Measurements from ENCODE around the gene SCN4A. TPM values are rescaled to one million over a fixed set of nuclear protein-coding genes. Genes with fewer than 3 reads are reported as not detected.
"Not testable (repeated sequence)": the region's sequence is repeated elsewhere in the genome, so short reads cannot be mapped to it uniquely, and the experiment has no call there.

SCN4A gene
- polyA plus RNA-seq (2011; rRNA removed), result 0.06 and 0.17 TPM in 2 replicates
- polyA plus RNA-seq (2012; cell fraction: cytosol; rRNA removed), result 0.03 and 0.07 TPM in 2 replicates
- 0.05 TPM in 2 replicates for polyA plus RNA-seq (2012; cell fraction: nucleus; rRNA removed)
- 0.03 to 0.08 TPM (median 0.03 TPM) in 3 replicates for polyA plus RNA-seq (2017; fragmentation: RNase III; extraction: RNeasy Plus Mini Kit Qiagen cat#74134 plus additional on column Dnase treatment)
- 0.45 and 0.88 TPM in 2 replicates for polyA minus RNA-seq (2011; rRNA and poly(A)+ RNA removed)

DNA sequence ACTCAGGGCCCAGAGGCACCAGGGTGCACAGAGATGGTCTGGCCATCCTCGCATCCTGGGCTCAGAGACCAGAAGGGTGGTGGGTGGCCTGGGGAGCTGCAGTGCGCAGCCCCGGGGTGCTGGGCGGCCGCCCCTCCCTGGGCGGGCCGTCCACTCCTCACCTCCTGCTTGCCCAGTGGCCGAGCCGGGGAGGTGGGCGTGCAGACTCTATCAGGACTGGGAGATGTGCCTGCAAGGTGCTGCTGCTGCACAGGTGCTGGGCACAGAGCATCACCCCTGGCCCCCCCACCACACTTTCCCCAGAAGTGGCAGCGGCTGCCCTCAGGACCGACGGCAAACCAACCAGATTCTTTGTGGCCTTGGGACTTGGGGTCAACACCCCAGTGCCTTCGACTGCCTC is at the start of gene SCN4A:
Gene SCN4A (minus strand): TSS at position 123 of the 400 bp plus-strand sequence. CDS start 77 bp downstream, at position 46.
- POLR2A ChIA-PET, result interaction anchor here (1.6 kb wide), 1 partner anchor 173 kb away, joined by 5 read pairs; no protein-coding TSS in a partner anchor
- Histone ChIP-seq H3K4me3 (no peak within 1 kb of the TSS), H3K27ac (peak within 1 kb of the TSS; percentile 49 to 68; a peak in 5 of 6 replicates), H3K9me3 (no peaks in the 10 kb centered on the region), H3K4me2 (peak within 1 kb of the TSS; percentile 71), H3K4me1 (peaks cover 19% of the 10 kb centered on the region)
- CTCF ChIA-PET, result interaction anchor here (1.2 to 9.3 kb wide), 7 partner anchors 8 to 56 kb away, joined by 4 to 94 read pairs (median 10); partner anchors contain the start of gene GH1
- ATAC-seq (no peak), DNase-seq (ENCODE audit: low read depth in 1 of 2, low spot score in 1 of 2) (no peak), FAIRE-seq (no peak)
- 87% methylated on average over 13 of the region's 14 CpGs for WGBS (ENCODE audit: missing lambda C conversion rate)
- no peak for TF ChIP-seq MAFK (IDR thresholded peaks at IDR 0.05; ENCODE audit: partially characterized antibody)
- TF ChIP-seq, protein P1, sequence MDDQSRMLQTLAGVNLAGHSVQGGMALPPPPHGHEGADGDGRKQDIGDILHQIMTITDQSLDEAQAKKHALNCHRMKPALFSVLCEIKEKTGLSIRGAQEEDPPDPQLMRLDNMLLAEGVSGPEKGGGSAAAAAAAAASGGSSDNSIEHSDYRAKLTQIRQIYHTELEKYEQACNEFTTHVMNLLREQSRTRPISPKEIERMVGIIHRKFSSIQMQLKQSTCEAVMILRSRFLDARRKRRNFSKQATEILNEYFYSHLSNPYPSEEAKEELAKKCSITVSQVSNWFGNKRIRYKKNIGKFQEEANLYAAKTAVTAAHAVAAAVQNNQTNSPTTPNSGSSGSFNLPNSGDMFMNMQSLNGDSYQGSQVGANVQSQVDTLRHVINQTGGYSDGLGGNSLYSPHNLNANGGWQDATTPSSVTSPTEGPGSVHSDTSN (IDR thresholded peaks at IDR 0.05), result no peak
- TF ChIP-seq CBX8 (IDR thresholded peaks at IDR 0.05), result no peak
- no peak for TF ChIP-seq KDM1A (IDR thresholded peaks at IDR 0.05; ENCODE audit: low read depth)
- TF ChIP-seq CHD4 (IDR thresholded peaks at IDR 0.05; ENCODE audit: borderline replicate concordance), result no peak
- TF ChIP-seq, protein P2, sequence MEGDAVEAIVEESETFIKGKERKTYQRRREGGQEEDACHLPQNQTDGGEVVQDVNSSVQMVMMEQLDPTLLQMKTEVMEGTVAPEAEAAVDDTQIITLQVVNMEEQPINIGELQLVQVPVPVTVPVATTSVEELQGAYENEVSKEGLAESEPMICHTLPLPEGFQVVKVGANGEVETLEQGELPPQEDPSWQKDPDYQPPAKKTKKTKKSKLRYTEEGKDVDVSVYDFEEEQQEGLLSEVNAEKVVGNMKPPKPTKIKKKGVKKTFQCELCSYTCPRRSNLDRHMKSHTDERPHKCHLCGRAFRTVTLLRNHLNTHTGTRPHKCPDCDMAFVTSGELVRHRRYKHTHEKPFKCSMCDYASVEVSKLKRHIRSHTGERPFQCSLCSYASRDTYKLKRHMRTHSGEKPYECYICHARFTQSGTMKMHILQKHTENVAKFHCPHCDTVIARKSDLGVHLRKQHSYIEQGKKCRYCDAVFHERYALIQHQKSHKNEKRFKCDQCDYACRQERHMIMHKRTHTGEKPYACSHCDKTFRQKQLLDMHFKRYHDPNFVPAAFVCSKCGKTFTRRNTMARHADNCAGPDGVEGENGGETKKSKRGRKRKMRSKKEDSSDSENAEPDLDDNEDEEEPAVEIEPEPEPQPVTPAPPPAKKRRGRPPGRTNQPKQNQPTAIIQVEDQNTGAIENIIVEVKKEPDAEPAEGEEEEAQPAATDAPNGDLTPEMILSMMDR (IDR thresholded peaks at IDR 0.05), result no peak
- no peak for TF ChIP-seq MAZ (IDR thresholded peaks at IDR 0.05; ENCODE audit: borderline replicate concordance, low read depth, low read length)
- no peak for TF ChIP-seq ZSCAN20 (CRISPR knock-in tag; IDR thresholded peaks at IDR 0.05)
- TF ChIP-seq, protein P3, sequence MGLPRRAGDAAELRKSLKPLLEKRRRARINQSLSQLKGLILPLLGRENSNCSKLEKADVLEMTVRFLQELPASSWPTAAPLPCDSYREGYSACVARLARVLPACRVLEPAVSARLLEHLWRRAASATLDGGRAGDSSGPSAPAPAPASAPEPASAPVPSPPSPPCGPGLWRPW (IDR thresholded peaks at IDR 0.05), result no peak
- no peak for TF ChIP-seq SMC3 (IDR thresholded peaks at IDR 0.05)
- TF ChIP-seq EHF (CRISPR knock-in tag; IDR thresholded peaks at IDR 0.05), result no peak
- TF ChIP-seq, protein P4, sequence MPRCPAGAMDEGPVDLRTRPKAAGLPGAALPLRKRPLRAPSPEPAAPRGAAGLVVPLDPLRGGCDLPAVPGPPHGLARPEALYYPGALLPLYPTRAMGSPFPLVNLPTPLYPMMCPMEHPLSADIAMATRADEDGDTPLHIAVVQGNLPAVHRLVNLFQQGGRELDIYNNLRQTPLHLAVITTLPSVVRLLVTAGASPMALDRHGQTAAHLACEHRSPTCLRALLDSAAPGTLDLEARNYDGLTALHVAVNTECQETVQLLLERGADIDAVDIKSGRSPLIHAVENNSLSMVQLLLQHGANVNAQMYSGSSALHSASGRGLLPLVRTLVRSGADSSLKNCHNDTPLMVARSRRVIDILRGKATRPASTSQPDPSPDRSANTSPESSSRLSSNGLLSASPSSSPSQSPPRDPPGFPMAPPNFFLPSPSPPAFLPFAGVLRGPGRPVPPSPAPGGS (IDR thresholded peaks at IDR 0.05), result no peak

DNA sequence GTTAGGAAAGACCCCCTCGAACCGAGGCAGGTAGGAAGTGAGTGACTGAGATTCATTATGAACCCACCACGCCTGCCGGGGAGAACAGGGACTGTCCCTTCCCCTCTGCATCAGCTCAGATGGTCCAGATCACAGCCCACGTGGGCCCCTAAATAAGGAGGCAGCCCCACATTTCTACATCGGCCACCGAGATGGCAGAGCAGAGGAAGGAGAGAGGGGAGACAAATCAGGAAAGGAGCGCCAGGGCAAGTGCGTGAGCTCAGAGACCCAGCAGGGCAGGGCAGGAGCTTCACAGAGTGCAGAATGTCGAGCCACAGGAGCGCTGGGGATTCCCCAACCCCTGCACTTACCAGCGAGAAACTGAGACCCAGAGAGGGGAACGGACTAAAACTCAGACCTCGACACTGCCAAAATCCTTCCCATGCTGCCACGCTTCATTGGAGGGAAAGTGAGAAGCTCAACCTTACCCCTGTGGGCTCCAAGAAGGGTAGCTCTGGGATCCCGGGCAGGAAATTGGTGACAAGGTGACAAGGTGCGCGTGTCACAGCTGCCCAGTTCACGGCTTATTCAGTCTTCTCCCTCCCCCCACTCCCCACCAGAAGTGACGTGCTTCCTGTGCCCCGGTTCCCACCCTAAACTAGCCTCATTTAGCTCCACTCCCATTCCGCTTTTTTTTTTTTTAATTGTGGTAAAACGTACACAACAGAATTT is 47.5 kb upstream of the SCN4A start, which contains the start of gene ICAM2:
Gene ICAM2 (minus strand): TSS at position 578 of the 711 bp plus-strand sequence. CDS start 13,942 bp downstream, outside the sequence.
- POLR2A ChIA-PET, result interaction anchor here (0.8 kb wide), 1 partner anchor 125 kb away, joined by 5 read pairs; no protein-coding TSS in a partner anchor
- CTCF ChIA-PET, result interaction anchor here (0.6 to 16.1 kb wide), 17 partner anchors 9 to 587 kb away, joined by 3 to 386 read pairs (median 4); partner anchors contain the start of genes CSHL1 and GH1
- no peak within 1 kb of the TSS for H3K4me2 ChIP-seq
- FAIRE-seq, result no peak
- no peak within 1 kb of the TSS for H3K4me3 ChIP-seq
- H3K27ac ChIP-seq, result no peak within 1 kb of the TSS
- H3K9me3 ChIP-seq, result no peaks in the 10 kb centered on the region
- peak in 1 of 2 experiments; percentile 33; a peak in 2 of 6 replicates for ATAC-seq
- TF ChIP-seq BHLHE40 (IDR thresholded peaks at IDR 0.05; ENCODE audit: low read depth, low read length) (no peak), POLR2A (IDR thresholded peaks at IDR 0.05; ENCODE audit: low read length) (no peak), EP300 (IDR thresholded peaks at IDR 0.05) (no peak), SMC3 (IDR thresholded peaks at IDR 0.05) (no peak), NFE2L2 (conservative IDR thresholded peaks at IDR 0.05; ENCODE audit: low read length) (no peak), HEYL (CRISPR knock-in tag; IDR thresholded peaks at IDR 0.05) (no peak), NPAS2 (CRISPR knock-in tag; IDR thresholded peaks at IDR 0.05; ENCODE audit: borderline replicate concordance) (no peak), POLR2AphosphoS2 (conservative IDR thresholded peaks at IDR 0.05; ENCODE audit: low read length) (no peak), NR3C1 (IDR thresholded peaks at IDR 0.05) (no peak), JUNB (IDR thresholded peaks at IDR 0.05) (no peak), JUN (IDR thresholded peaks at IDR 0.05) (no peak)
- no peaks in the 10 kb centered on the region for H3K4me1 ChIP-seq
- WGBS (ENCODE audit: missing lambda C conversion rate), result 59% methylated on average over 23 of the region's 23 CpGs
- DNase-seq (ENCODE audit: low read depth in 1 of 2, low spot score in 1 of 2), result no peak

DNA sequence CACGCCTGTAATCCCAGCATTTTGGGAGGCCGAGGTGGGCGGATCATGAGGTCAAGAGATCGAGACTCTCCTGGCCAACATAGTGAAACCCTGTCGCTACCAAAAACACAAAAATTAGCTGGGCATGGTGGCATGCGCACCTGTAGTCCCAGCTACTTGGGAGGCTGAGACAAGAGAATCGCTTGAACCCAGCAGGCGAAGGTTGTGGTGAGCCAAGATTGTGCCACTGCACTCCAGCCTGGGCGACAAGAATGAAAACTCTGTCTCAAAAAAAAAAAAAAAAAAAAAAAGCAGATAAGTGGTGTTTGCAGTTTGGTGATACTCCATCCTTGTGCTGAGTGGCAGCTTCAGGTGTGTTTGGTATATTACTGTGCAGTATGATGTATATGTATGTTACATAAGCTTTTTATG is 46.8 kb upstream of the SCN4A start:
- CTCF ChIA-PET, result interaction anchor here (1.0 to 16.1 kb wide), 10 partner anchors 10 to 302 kb away, joined by 3 to 386 read pairs (median 9); partner anchors contain the start of genes CSHL1 and GH1
- POLR2A ChIA-PET; DNase-seq (ENCODE audit: low read depth in 1 of 2, low spot score in 1 of 2); H3K9me3 ChIP-seq; H3K4me3 ChIP-seq; H3K4me2 ChIP-seq; H3K27ac ChIP-seq; H3K4me1 ChIP-seq; ATAC-seq; FAIRE-seq: not testable (repeated sequence)
- WGBS (ENCODE audit: missing lambda C conversion rate), result 72% methylated on average over 9 of the region's 9 CpGs
